ENCODE results near the gene ZMYND12. TPM values are rescaled to one million over a fixed set of nuclear protein-coding genes. Genes with fewer than 3 reads are reported as not detected.

ZMYND12 gene
- total and polyA plus RNA-seq, 4 experiments from 2014 or later: 0.28 to 3.2 (median 0.96) TPM

Other genes starting within 250 kb of the ZMYND12 start
- 100 to 1,000 TPM in 1 of 2 experiments, 10 to 100 TPM in 1; 97.4 to 102 TPM for gene FOXJ3, start 120.8 kb downstream of the ZMYND12 start, total RNA-seq
- 10 to 100 TPM; 23.7 to 46.6 TPM for gene FOXJ3, start 120.8 kb downstream of the ZMYND12 start, polyA plus RNA-seq
- under 1 TPM; 0.03 to 0.06 TPM for gene RIMKLA, start 75.2 kb downstream of the ZMYND12 start, total RNA-seq
- under 1 TPM; 0.24 to 0.49 TPM for gene RIMKLA, start 75.2 kb downstream of the ZMYND12 start, polyA plus RNA-seq
- 10 to 100 TPM; 61.1 to 65.2 TPM for gene PPCS, start 521 bp upstream of the ZMYND12 start, total RNA-seq
- 100 to 1,000 TPM; 111 to 159 TPM for gene PPCS, start 521 bp upstream of the ZMYND12 start, polyA plus RNA-seq
- 1 to 10 TPM; 7.0 to 7.1 TPM for gene CCDC30, start 7.3 kb upstream of the ZMYND12 start, total RNA-seq
- gene CCDC30, start 7.3 kb upstream of the ZMYND12 start, polyA plus RNA-seq: 1 to 10 TPM; 2.5 to 3.4 TPM
- gene PPIH, start 202.4 kb upstream of the ZMYND12 start, total RNA-seq: 10 to 100 TPM; 40.5 to 42.9 TPM
- 10 to 100 TPM; 65.8 to 74.4 TPM for gene PPIH, start 202.4 kb upstream of the ZMYND12 start, polyA plus RNA-seq
- 100 to 1,000 TPM; 328 TPM for gene YBX1, start 226.4 kb upstream of the ZMYND12 start, total RNA-seq
- 100 to 1,000 TPM in 1 of 2 donors, 10 to 100 TPM in 1; 69.9 to 107 TPM for gene YBX1, start 226.4 kb upstream of the ZMYND12 start, polyA plus RNA-seq

Measured in CD4-positive, alpha-beta memory T cell (primary cell).